GM23248 (cell line): Measurements from ENCODE around the gene KDM8. TPM values are rescaled to one million over a fixed set of nuclear protein-coding genes. Genes with fewer than 3 reads are reported as not detected.

Experiments
- DNase-seq: peaks from one replicate; pipeline ENCODE4 v3.0.0-alpha.2; 2015
- H2AFZ ChIP-seq: fragments of 200-600 bp; sonication (generic); 2 replicates; pipeline ENCODE4 v1.6.1; 2016; ENCODE audit warnings: antibody characterized with exemption
- H3F3A ChIP-seq: fragments of 200-600 bp; sonication (generic); 2 replicates; pipeline ENCODE4 v1.6.1; 2016; ENCODE audit warnings: mild to moderate bottlenecking, antibody characterized with exemption, mixed run types; ENCODE audit not compliant: insufficient read depth
- H3K27ac ChIP-seq: fragments of 200-600 bp; sonication (generic); 2 replicates; pipeline ENCODE4 v1.5.1; 2016; ENCODE audit warnings: mild to moderate bottlenecking
- H3K27me3 ChIP-seq: fragments of 200-600 bp; sonication (generic); replicated peaks from 2 replicates; pipeline ENCODE4 v1.6.1; 2016; ENCODE audit warnings: mild to moderate bottlenecking; ENCODE audit not compliant: insufficient read depth
- H3K36me3 ChIP-seq: fragments of 200-600 bp; sonication (generic); 2 replicates; pipeline ENCODE4 v1.6.1; 2016; ENCODE audit warnings: low read depth, mild to moderate bottlenecking
- H3K4me1 ChIP-seq: fragments of 200-600 bp; sonication (generic); 2 replicates; pipeline ENCODE4 v1.6.1; 2016; ENCODE audit warnings: mild to moderate bottlenecking; ENCODE audit not compliant: insufficient read depth
- H3K4me2 ChIP-seq: fragments of 200-600 bp; sonication (generic); one replicate; pipeline ENCODE4 v1.6.1; 2016; ENCODE audit warnings: mild to moderate bottlenecking; ENCODE audit not compliant: unreplicated experiment
- H3K4me3 ChIP-seq: fragments of 200-600 bp; sonication (generic); 2 replicates; pipeline ENCODE4 v1.5.1; 2016; ENCODE audit warnings: mild to moderate bottlenecking
- H3K79me2 ChIP-seq: fragments of 200-600 bp; sonication (generic); 2 replicates; pipeline ENCODE4 v1.6.1; 2016; ENCODE audit warnings: mild to moderate bottlenecking; ENCODE audit not compliant: insufficient read depth
- H3K9ac ChIP-seq: fragments of 200-600 bp; sonication (generic); 2 replicates; pipeline ENCODE4 v1.6.1; 2016; ENCODE audit warnings: mild to moderate bottlenecking
- H3K9me2 ChIP-seq: fragments of 200-600 bp; sonication (generic); 2 replicates; pipeline ENCODE4 v1.6.1; 2016; ENCODE audit warnings: mixed run types, mild to moderate bottlenecking, moderate library complexity; ENCODE audit not compliant: insufficient read depth
- H3K9me3 ChIP-seq: fragments of 200-600 bp; sonication (generic); one replicate; pipeline ENCODE4 v1.6.1; 2017; ENCODE audit warnings: low read depth
- H4K20me1 ChIP-seq: fragments of 200-600 bp; sonication (generic); 2 replicates; pipeline ENCODE4 v1.6.0; 2016; ENCODE audit not compliant: insufficient read depth
- EZH2 ChIP-seq: fragments of 200-600 bp; sonication (generic); IDR thresholded peaks from 2 replicates; pipeline ENCODE4 v1.6.1; 2018; ENCODE audit warnings: antibody characterized with exemption, mild to moderate bottlenecking; ENCODE audit not compliant: insufficient read depth, poor library complexity, severe bottlenecking
- EZH2phosphoT487 ChIP-seq: fragments of 200-600 bp; sonication (generic); IDR thresholded peaks from 2 replicates; pipeline ENCODE4 v1.6.1; 2018; ENCODE audit warnings: antibody characterized with exemption, moderate library complexity, mild to moderate bottlenecking, low read depth; ENCODE audit not compliant: insufficient read depth
- WGBS, 2 experiments: methylation state at CpG; one replicate each; pipeline ENCODE4 v1.1.6; 2015 to 2017; ENCODE audit warnings: low lambda C conversion rate in 2 of 2, low coverage in 1 of 2; ENCODE audit errors: missing lambda C conversion rate in 2 of 2; 5-methylcytosine and 5-hydroxymethylcytosine counted together
- in situ Hi-C: fragments of 300-500 bp; cut with MboI; formaldehyde crosslinking; loops from 2 replicates; pipeline ENCODE4 v1.15.0; 2020
- polyA plus RNA-seq: library from polyadenylated mRNA; unstranded; fragments of >200 nt; fragmentation: Nextera tagmentation; extraction: Ambion mirVana; gene quantifications from 2 replicates; pipeline ENCODE4 v1.2.1, GENCODE V29; 2016
- total RNA-seq: library from RNA; depleted of rRNA; stranded (reverse); fragments of >200 nt; shearing (Covaris generic); gene quantifications from 2 replicates; pipeline ENCODE4 v1.2.3, GENCODE V29; 2014

The KDM8 gene
- total and polyA plus RNA-seq, 2 experiments from 2014 or later = 2.5 to 3.5 TPM

DNA sequence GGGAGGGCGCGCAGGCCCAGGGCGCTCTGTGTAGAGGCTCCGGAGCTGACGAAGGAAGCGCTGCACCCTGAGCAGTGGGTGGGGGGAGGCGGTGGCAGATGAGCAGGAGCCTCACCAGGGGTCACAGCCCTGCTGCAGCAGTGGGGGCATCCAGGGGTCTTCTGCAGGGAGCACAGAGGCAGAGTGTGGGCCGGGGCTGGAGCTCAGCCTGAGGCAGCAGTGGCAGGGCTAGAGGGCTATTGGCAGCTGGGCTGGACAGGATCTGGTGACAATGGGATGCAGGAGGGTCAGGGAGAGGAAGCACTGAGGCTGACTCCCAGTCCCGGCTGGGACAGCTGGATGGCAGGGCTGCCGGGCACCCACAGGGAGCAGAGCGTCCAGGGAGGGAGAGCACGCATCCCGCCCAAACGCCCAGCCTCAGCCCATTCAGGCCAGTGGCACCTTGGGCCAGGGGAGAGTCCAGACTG lies 21.0 kb downstream of the KDM8 start:
- in situ Hi-C loops = no loop called here
- no peak overlapping the region for H3K9ac ChIP-seq
- H3K27me3 ChIP-seq = no peaks in the 10 kb centered on the region
- no peaks in the 10 kb centered on the region for H3K9me3 ChIP-seq
- H3K79me2 ChIP-seq = no peaks in the 10 kb centered on the region
- no peaks in the 10 kb centered on the region for H3K9me2 ChIP-seq
- peaks cover 24% of the 10 kb centered on the region for H3K4me1 ChIP-seq
- no peak for DNase-seq
- TF ChIP-seq EZH2phosphoT487 (no peak), EZH2 (no peak)
- H3F3A ChIP-seq = peaks cover 21% of the 10 kb centered on the region
- H4K20me1 ChIP-seq = no peaks in the 10 kb centered on the region
- H3K4me2 ChIP-seq = no peak overlapping the region
- no peak overlapping the region for H3K4me3 ChIP-seq
- 96% methylated on average over 12 to 14 of the region's 14 CpGs for WGBS, 2 experiments
- H2AFZ ChIP-seq = no peak overlapping the region
- no peaks in the 10 kb centered on the region for H3K36me3 ChIP-seq
- H3K27ac ChIP-seq = no peak overlapping the region

- no peaks in the 10 kb centered on the region for H4K20me1 ChIP-seq
- no peak for DNase-seq
- no peaks in the 10 kb centered on the region for H3K79me2 ChIP-seq
- H3K9me2 ChIP-seq = no peaks in the 10 kb centered on the region
- in situ Hi-C loops = no loop called here
- H3F3A ChIP-seq = peaks cover 21% of the 10 kb centered on the region
- peaks cover 24% of the 10 kb centered on the region for H3K4me1 ChIP-seq
- no peaks in the 10 kb centered on the region for H3K27me3 ChIP-seq
- no peak overlapping the region for H3K4me3 ChIP-seq
- H3K27ac ChIP-seq = no peak overlapping the region
- 79 to 85% methylated on average over 19 of the region's 19 CpGs for WGBS, 2 experiments
- no peaks in the 10 kb centered on the region for H3K36me3 ChIP-seq
- H2AFZ ChIP-seq = no peak overlapping the region
- no peak for TF ChIP-seq EZH2
- no peak for TF ChIP-seq EZH2phosphoT487
- no peak overlapping the region for H3K9ac ChIP-seq
- H3K4me2 ChIP-seq = no peak overlapping the region
- no peaks in the 10 kb centered on the region for H3K9me3 ChIP-seq
Observed at GRCh38 chr16:27224741-27225300, 21.5 kb downstream of the KDM8 start.

DNA sequence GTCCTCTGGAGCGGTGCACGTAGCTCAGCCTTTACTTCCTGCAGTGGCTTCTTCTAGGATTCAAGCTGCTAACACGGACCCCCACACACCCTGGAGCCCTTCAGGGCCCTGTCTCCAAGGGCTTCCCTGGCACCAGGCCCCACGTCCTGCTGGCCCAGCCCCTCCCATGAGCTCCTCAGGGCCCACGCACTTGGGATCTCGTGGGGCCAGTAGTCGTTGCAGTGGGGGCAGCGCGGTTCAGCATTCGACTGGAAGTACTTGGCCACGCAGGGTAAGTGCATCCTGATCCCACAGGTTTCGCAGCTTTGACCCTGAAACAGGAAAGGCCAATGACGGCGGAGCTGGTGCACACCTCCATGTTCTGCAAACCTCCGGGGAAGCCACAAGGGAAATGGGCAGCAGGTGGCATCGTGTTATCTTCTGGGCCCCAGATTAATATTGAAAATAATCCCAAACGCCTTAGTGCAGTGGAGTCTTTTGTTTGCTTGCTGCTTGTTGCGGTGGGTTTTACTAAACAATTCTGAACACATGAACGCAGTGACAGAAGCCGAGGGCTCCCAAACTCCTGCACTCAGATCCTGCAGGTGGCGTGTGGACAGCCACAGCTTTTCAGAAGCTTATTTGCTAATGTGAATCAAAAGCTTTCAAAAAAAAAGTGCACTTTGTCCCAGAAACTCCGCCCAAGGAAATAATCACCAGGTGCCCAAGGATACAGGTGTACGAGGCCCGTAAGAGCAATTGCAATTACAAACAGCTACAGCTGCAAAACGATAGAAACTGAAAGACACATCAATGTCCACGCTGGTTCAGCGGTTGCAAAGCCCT lies 22.4 kb downstream of the KDM8 start:
- Histone ChIP-seq H3K4me3 (no peak overlapping the region), H3K27me3 (no peaks in the 10 kb centered on the region), H3K4me1 (peaks cover 24% of the 10 kb centered on the region), H3K9ac (no peak overlapping the region), H4K20me1 (no peaks in the 10 kb centered on the region), H3K9me2 (no peaks in the 10 kb centered on the region), H3K36me3 (no peaks in the 10 kb centered on the region), H3K79me2 (no peaks in the 10 kb centered on the region), H2AFZ (no peak overlapping the region), H3F3A (peaks cover 21% of the 10 kb centered on the region), H3K9me3 (no peaks in the 10 kb centered on the region), H3K4me2 (no peak overlapping the region), H3K27ac (no peak overlapping the region)
- WGBS, 2 experiments = 89 to 91% methylated on average over 26 to 27 of the region's 27 CpGs
- in situ Hi-C loops = no loop called here
- DNase-seq = no peak
- TF ChIP-seq EZH2phosphoT487 = no peak
- no peak for TF ChIP-seq EZH2

DNA sequence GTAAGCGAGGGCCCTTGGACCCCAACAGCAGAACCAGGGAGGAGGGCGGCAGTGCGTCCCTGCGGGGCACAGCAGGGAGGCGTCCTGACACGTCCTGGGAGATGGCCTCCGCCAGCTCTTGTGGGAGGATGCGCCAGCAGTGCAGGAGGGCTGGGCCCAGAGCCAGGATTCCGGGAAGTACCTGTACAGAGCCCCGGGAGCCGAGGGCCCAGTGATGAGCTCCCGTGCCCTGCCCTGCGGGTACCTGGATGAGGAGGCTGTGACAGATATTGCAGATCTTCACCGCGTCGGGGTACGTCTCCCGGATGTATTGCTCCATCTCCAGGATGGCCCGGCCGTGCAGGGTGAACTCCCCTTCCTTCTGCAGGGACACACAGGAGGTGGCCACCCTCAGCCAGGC lies 23.1 kb downstream of the KDM8 start:
- no peak for DNase-seq
- Histone ChIP-seq H2AFZ (no peak overlapping the region), H3K9me2 (no peaks in the 10 kb centered on the region), H3F3A (peaks cover 20% of the 10 kb centered on the region), H3K9ac (no peak overlapping the region), H4K20me1 (no peaks in the 10 kb centered on the region), H3K79me2 (no peaks in the 10 kb centered on the region), H3K4me2 (no peak overlapping the region), H3K4me1 (peaks cover 23% of the 10 kb centered on the region), H3K36me3 (no peaks in the 10 kb centered on the region), H3K27ac (no peak overlapping the region), H3K27me3 (no peaks in the 10 kb centered on the region), H3K9me3 (no peaks in the 10 kb centered on the region), H3K4me3 (no peak overlapping the region)
- TF ChIP-seq EZH2phosphoT487 = no peak
- no peak for TF ChIP-seq EZH2
- WGBS, 2 experiments = 90 to 93% methylated on average over 20 of the region's 20 CpGs
- in situ Hi-C loops = no loop called here
